HFF-Myc (cell line): ENCODE results near the gene TLE3.

Experiments used
- DNase-seq: peaks from one replicate; pipeline ENCODE4 v3.0.0-alpha.2; 2011; ENCODE audit warnings: low read depth; ENCODE audit errors: extremely low read depth
- H3K4me3 ChIP-seq: replicated peaks from 2 replicates; pipeline ENCODE4 v1.5.1; 2011; ENCODE audit warnings: low read depth, mild to moderate bottlenecking, control low read depth, low read length
- TF ChIP-seq, protein P1 (sequence below): IDR thresholded peaks from 2 replicates; pipeline ENCODE4 v1.5.1; 2012; ENCODE audit warnings: mild to moderate bottlenecking, low read depth, low read length, control low read depth; ENCODE audit errors: missing control alignments

Gene TLE3

DNA sequence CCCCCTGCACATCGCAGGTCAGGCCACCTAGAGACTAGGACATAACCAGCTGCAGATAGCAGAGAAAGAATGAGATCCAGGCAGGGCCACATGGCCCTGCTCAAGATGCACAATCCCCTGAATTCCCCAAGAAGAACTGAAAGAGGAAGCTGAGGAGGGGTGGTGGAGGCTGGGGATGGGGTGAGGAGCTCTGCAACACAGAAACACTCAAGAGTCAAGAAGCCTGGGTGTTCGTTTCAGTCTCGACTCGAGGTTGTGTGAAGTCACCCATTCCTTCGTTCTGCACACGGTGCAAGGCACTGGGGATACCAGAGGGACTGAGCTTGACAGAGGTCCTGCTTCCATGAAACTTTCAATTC, 62.0 kb downstream of the TLE3 start:
- H3K4me3 ChIP-seq, result no peak overlapping the region
- no peak for DNase-seq
- TF ChIP-seq, protein P1, sequence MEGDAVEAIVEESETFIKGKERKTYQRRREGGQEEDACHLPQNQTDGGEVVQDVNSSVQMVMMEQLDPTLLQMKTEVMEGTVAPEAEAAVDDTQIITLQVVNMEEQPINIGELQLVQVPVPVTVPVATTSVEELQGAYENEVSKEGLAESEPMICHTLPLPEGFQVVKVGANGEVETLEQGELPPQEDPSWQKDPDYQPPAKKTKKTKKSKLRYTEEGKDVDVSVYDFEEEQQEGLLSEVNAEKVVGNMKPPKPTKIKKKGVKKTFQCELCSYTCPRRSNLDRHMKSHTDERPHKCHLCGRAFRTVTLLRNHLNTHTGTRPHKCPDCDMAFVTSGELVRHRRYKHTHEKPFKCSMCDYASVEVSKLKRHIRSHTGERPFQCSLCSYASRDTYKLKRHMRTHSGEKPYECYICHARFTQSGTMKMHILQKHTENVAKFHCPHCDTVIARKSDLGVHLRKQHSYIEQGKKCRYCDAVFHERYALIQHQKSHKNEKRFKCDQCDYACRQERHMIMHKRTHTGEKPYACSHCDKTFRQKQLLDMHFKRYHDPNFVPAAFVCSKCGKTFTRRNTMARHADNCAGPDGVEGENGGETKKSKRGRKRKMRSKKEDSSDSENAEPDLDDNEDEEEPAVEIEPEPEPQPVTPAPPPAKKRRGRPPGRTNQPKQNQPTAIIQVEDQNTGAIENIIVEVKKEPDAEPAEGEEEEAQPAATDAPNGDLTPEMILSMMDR, result no peak

DNA sequence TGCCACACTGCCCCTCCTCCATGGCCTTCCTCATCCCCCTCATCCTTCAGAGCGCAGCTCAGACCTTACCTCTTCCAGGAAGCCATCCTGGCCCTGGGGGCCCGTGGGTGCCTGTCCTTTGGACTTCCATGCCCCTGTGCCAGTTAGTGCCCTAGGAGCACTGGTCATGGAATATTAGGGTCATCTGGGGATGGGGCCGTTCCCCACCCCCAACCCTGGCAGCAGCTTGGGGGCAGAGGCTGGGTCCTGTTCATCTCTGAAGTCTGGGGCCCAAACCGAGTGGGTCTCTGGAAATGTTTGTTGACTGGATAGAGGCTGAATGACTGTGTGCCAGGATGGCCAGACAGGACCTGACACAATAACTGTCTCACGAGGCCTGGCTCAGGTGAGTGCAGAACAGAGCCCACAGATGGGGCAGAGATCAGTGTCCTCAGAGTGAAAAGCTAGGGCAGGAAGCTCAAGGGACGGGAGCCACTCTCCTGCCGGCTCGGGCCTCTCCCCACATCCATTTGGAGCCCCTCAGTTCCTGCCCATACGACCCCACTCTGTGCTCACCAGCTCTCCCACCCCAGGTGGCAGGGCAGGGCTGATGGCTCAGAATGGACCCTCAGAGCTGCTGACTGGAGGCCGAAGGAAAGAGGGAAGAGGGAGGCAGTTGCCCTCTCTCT, 62.5 kb downstream of the TLE3 start:
- TF ChIP-seq, protein P1, result no peak
- DNase-seq, result no peak
- no peak overlapping the region for H3K4me3 ChIP-seq

DNA sequence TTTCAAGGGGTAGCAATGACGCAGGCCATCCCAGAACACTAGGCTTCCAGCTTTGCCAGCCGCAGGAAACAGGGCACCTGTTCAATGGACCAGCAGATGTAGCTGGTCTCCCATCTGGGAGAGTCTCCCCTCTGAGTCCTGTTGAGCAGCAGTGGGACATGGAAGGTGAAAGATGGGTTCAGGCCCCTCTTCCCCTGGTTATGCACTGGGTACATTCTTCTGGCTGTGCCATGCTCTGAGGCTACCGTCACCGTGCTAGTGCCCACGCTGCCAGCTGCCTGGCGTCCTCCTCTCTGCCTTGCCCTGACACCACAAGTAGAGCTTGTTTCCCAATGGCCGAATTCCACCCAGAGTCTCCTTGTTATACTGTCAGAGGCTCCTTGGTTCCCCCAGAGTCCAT, 63.1 kb downstream of the TLE3 start:
- TF ChIP-seq, protein P1, result no peak
- no peak for DNase-seq
- no peak overlapping the region for H3K4me3 ChIP-seq

DNA sequence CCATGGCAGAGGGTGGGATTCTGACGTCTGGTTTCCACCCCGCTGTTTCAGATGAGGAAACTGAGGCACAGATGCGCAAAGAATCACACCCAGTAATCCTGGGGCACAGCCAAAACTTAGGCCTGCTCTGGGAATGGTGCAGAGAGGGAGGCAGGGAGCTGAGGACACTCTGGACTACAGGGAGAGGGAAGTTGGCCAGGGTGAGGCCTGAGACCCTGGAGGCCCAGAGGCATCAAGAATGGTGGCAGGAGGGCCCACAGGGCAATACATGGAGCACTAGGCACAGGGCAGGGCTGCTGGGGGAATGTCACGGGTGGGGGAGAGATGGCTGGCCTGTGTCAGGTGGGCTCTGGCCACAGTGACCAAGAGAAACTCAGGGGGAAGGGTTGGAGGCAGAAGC, 63.6 kb downstream of the TLE3 start:
- DNase-seq, result no peak
- TF ChIP-seq, protein P1, result no peak
- H3K4me3 ChIP-seq, result no peak overlapping the region

DNA sequence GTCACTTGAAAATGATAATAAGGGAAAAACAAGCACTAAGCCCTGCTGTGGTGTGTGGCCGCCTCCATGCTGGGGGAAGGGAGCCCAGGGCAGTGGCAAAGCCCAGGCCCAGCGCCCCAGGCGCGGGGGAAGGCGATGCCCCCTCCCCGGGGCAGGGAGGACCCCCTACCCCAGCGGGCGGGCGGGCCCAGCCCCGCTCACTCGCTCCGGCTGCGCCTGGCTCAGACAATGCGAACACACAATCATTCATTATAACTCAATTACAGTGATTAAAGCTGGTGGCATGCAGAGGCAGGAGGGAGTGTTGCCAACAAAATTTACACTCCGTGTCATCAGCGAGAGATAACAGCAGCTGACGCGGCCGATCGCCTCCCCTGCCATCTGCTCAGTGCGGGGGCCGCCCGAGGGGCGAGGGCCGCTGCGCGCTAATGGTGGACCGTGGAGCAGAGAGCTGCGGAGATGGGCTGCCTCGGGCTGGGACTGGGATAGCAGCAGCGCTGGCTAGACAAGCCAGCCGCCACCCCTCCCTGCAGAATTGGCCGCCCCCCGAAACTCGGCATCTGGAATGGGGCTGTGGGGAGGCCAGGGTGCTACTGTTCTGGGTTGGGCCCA, 64.1 kb downstream of the TLE3 start:
- DNase-seq, result no peak

DNA sequence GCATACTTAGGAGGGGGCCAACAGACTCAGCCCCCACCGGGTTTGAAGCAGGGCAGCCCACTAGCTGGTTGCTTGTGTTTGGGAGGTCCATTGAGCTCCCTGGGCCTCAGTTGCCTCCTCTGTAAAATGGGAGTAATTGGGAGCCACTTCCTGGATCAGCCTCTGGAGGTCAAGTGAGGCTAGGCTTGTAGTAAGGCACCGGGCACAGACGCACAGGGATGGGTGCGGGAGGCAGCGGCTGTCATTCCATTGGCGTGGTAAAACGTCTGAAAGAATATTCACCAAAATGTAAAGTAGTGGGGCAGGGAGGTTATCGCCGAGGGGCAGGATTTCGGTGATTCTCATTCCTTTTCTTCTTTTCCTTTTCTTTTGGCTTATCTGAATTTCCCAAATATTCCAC, 64.6 kb downstream of the TLE3 start:
- DNase-seq, result no peak
- no peak overlapping the region for H3K4me3 ChIP-seq
- TF ChIP-seq, protein P1, result no peak

More for the DNA sequence above, 64.1 kb downstream of the TLE3 start:
- H3K4me3 ChIP-seq, result no peak overlapping the region
- TF ChIP-seq, protein P1, result no peak

DNA sequence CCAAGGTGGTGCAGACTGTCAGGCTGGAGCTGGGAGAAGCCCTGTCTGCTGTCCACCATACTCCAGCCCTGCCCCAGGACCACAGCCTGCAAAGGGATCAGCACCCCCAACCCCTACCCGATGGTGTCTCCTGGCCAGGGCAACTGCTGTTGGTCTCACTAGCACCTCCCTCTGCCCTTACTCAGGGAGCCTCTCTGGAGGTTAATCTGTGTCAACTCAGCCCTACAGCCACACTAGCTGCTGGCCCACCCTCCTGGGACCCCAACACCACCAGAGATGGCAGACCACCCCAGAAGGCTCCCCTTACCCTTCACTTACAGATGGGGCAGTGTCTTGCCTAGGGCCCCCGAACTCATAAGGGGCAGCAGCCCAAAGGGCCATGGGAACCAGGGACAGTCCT, 65.2 kb downstream of the TLE3 start:
- TF ChIP-seq, protein P1, result no peak
- no peak for DNase-seq
- H3K4me3 ChIP-seq, result no peak overlapping the region
